ENCODE measurements around the gene PFN2.
"Not testable (repeated sequence)": the region's sequence is repeated elsewhere in the genome, so short reads cannot be mapped to it uniquely, and the experiment has no call there.

PFN2 gene

GRCh38 chr3:149992416-149993058 is 21.8 kb upstream of the PFN2 start:
- H4K20me1 ChIP-seq, result no peaks in the 10 kb centered on the region
- H3K4me1 ChIP-seq, result no peaks in the 10 kb centered on the region
- no peak overlapping the region for H3K4me2 ChIP-seq
- H3K36me3 ChIP-seq, result 0 out of 22 replicates have a peak, but pooled peaks cover 0 to 5% (median 0%) of the 10 kb centered on the region in 11 experiments
- TF ChIP-seq Cebpa-rat (IDR thresholded peaks at IDR 0.05), result no peak
- H3K9me3 ChIP-seq (replicated peaks in 1 of 11), result peaks cover 25 to 38% (median 28%) of the 10 kb centered on the region in 11 experiments
- no peak overlapping the region for H3K9ac ChIP-seq
- H3K27ac ChIP-seq, result no peak overlapping the region
- H3K4me3 ChIP-seq, result no peak overlapping the region
- H3K27me3 ChIP-seq, result no peaks in the 10 kb centered on the region

DNA sequence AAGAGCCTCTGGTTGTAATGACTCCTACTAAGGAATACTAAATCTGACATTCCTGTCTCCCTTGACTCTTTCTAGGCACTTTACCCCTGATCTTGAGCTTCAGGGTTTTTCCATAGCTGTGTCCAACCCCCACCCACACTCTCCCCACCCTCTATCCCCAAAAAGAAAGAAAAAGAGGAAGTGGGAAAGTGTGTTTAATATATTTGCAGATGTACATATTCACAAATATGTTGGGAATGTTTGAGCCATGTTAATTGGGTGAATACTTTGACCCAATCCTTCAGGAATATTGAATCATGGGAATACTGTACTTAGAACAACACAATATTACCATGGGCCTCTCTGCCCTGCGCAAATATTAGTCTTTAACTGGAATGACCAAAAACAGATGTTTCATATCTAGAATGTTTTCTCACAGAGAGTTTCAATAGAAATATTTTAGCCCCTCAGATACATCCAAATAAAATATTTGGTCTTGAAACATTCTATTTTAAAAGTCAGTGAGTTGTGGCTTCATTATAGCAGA is 19.8 kb upstream of the PFN2 start:
- Histone ChIP-seq H3K9me3 (replicated peaks in 1 of 11) (peaks cover 24 to 32% (median 26%) of the 10 kb centered on the region in 11 experiments), H3K4me3 (no peak overlapping the region), H3K9ac (no peak overlapping the region), H3K4me1 (no peaks in the 10 kb centered on the region), H3K4me2 (no peak overlapping the region), H3K27ac (no peak overlapping the region), H3K27me3 (no peaks in the 10 kb centered on the region), H3K36me3 (0 out of 22 replicates have a peak, but pooled peaks cover 0 to 5% (median 0%) of the 10 kb centered on the region in 11 experiments), H4K20me1 (no peaks in the 10 kb centered on the region)
- no peak for TF ChIP-seq Cebpa-rat (IDR thresholded peaks at IDR 0.05)

DNA sequence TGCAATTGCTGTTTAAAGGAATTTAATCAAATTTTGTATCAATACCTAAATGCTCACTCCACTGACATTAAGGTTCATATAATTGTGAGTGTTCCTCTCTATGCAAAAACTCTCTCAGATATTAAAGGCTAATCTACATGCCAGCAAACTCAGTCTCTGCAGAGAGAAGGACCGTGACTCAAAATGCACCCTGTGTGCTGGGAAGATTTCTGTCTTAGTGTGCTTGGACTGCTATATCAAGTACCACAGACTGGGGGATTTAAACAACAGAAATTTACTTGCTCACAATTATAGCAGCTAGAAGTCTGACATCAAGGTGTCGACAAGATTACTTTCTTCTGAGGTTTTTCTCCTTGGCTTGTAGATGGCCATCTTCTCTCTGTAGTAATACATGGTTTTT is 18.6 kb upstream of the PFN2 start:
- no peak for TF ChIP-seq Cebpa-rat (IDR thresholded peaks at IDR 0.05)
- Histone ChIP-seq H3K36me3 (no peaks in the 10 kb centered on the region), H3K4me2 (no peak overlapping the region), H3K27me3 (no peaks in the 10 kb centered on the region), H3K9me3 (replicated peaks in 1 of 11) (peaks cover 12 to 21% (median 14%) of the 10 kb centered on the region in 11 experiments), H3K4me3 (no peak overlapping the region), H3K9ac (no peak overlapping the region), H4K20me1 (no peaks in the 10 kb centered on the region), H3K27ac (no peak overlapping the region), H3K4me1 (no peaks in the 10 kb centered on the region)

GRCh38 chr3:149983628-149984027 is 12.9 kb upstream of the PFN2 start:
- no peak overlapping the region for H3K4me3 ChIP-seq
- H3K9ac ChIP-seq, result no peak overlapping the region
- no peaks in the 10 kb centered on the region for H3K27me3 ChIP-seq
- H4K20me1 ChIP-seq, result no peaks in the 10 kb centered on the region
- no peaks in the 10 kb centered on the region for H3K4me1 ChIP-seq
- no peak for TF ChIP-seq Cebpa-rat (IDR thresholded peaks at IDR 0.05)
- H3K27ac ChIP-seq, result no peak overlapping the region
- no peak overlapping the region for H3K4me2 ChIP-seq
- peaks cover 0 to 6% (median 0%) of the 10 kb centered on the region in 11 experiments; a peak in 2 of 22 replicates for H3K9me3 ChIP-seq (replicated peaks in 1 of 11)
- H3K36me3 ChIP-seq, result no peaks in the 10 kb centered on the region; a peak in 1 of 22 replicates

GRCh38 chr3:149983053-149983452 is 12.4 kb upstream of the PFN2 start:
- H3K36me3 ChIP-seq; H3K9ac ChIP-seq; H4K20me1 ChIP-seq; H3K9me3 ChIP-seq (replicated peaks in 1 of 11); H3K4me1 ChIP-seq; H3K4me3 ChIP-seq; H3K27ac ChIP-seq; H3K27me3 ChIP-seq; H3K4me2 ChIP-seq: not testable (repeated sequence)

- not testable (repeated sequence) for H4K20me1 ChIP-seq; H3K4me3 ChIP-seq; H3K27ac ChIP-seq; H3K4me1 ChIP-seq; H3K9me3 ChIP-seq (replicated peaks in 1 of 11); H3K9ac ChIP-seq; H3K4me2 ChIP-seq; H3K36me3 ChIP-seq; H3K27me3 ChIP-seq
These were observed 11.3 kb upstream of the PFN2 start for GRCh38 chr3:149981979-149982378.

DNA sequence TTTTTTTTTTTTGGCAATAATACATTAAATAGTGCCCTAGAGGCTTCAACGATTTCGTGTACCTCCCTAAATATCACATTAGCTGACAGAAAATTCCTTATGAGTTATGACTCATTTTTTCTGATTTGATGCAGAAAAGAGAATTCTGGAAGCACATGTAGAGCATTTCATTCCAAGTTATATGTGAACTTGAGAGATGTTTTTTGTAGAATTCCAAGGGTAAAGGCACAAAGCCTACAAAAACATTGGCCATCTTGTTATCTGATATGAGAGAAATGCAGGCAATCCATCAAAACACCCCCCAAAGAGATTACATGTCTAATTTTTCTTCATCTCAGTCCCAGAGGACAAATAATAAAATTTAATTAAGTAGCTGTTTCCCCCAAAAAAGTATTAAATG is 6.7 kb upstream of the PFN2 start:
- Histone ChIP-seq H3K27me3 (peaks cover 0 to 1% (median 0%) of the 10 kb centered on the region in 11 experiments; a peak in 3 of 22 replicates), H3K4me3 (no peak overlapping the region), H3K4me1 (peaks cover 0 to under 1% (median 0%) of the 10 kb centered on the region in 10 experiments; a peak in 2 of 20 replicates), H3K4me2 (no peak overlapping the region), H3K27ac (no peak overlapping the region), H4K20me1 (no peaks in the 10 kb centered on the region), H3K9me3 (replicated peaks in 1 of 11) (peaks cover 0 to 6% (median 0%) of the 10 kb centered on the region in 11 experiments; a peak in 2 of 22 replicates), H3K36me3 (no peaks in the 10 kb centered on the region; a peak in 1 of 22 replicates), H3K9ac (no peak overlapping the region)
- TF ChIP-seq Cebpa-rat (IDR thresholded peaks at IDR 0.05), result no peak

DNA sequence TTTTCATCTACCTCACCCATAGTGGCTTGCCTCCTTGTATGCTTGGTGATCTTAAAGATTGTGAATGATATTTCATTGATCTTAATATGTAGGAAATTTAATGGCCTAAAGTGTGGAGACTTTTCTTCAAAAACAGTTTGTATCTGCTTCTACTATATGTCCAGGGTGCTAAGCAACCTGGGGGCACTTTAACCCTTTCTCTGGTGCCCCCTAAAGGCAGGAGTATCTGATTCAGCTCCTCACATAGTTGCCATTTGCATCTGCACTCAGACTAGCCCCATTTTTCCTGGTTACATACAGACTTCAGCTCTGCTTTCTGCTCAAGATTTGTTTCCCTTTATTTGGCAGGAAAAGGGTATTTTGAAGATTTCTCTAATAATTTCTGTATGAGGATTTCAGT is 5.2 kb upstream of the PFN2 start:
- no peak overlapping the region for H3K9ac ChIP-seq
- TF ChIP-seq Cebpa-rat (IDR thresholded peaks at IDR 0.05), result no peak
- H4K20me1 ChIP-seq, result peaks cover 0 to 6% (median 0%) of the 10 kb centered on the region in 11 experiments; a peak in 1 of 22 replicates
- no peak overlapping the region for H3K4me2 ChIP-seq
- no peak overlapping the region for H3K27ac ChIP-seq
- H3K27me3 ChIP-seq, result peaks cover 0 to 16% (median 7%) of the 10 kb centered on the region in 11 experiments; a peak in 11 of 22 replicates
- H3K9me3 ChIP-seq (replicated peaks in 1 of 11), result peaks cover 0 to 6% (median 0%) of the 10 kb centered on the region in 11 experiments; a peak in 2 of 22 replicates
- no peaks in the 10 kb centered on the region; a peak in 1 of 22 replicates for H3K36me3 ChIP-seq
- H3K4me3 ChIP-seq, result no peak overlapping the region
- H3K4me1 ChIP-seq, result peaks cover 0 to 10% (median 6%) of the 10 kb centered on the region in 10 experiments; a peak in 11 of 20 replicates

DNA sequence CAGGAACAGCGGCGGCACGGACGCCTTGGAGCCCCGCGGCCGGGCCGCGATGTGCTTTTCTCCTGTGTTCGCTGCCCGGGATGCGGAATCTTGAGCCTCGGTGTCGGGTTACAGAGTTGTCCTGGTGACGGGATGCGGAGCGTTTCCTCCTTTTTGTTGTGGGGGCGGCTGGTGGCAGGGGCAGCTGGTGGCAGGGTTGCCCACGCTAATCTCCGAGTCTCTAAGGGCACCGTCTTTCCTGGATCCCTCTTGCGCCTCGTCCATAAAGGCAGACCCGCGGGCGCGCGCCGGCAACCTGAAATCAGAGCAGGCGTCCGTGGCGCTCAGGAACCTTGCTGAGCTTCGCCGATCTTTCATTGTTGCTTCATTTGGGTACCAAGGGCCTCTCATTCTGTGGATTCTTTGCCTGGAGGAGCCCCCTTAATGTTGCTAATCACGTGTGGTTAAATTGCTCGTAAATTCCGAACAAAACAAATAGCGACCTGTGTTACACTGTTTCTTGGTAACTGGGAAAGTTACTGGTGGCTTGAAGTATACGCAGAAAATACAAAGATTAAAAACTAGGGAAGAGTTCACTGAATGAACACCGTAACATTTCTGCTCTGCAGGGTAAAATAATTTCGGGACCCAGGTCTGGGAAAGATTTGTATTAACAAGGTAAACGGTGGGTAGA is 844 bp upstream of the PFN2 start:
- Histone ChIP-seq H3K9me3 (replicated peaks in 1 of 11) (no peaks in the 10 kb centered on the region; a peak in 1 of 22 replicates), H3K4me2 (peak overlapping the region; percentile 77 to 99 (median 85)), H3K27ac (peak overlapping the region in 10 of 11 experiments; percentile 14 to 85 (median 78); a peak in 18 of 22 replicates), H3K27me3 (peaks cover 0 to 19% (median 7%) of the 10 kb centered on the region in 11 experiments; a peak in 11 of 22 replicates), H3K4me3 (peak overlapping the region; percentile 73 to 93 (median 88)), H4K20me1 (peaks cover 0 to 45% (median 9%) of the 10 kb centered on the region in 11 experiments; a peak in 13 of 22 replicates), H3K36me3 (peaks cover 0 to 10% (median 0%) of the 10 kb centered on the region in 11 experiments; a peak in 4 of 22 replicates), H3K9ac (peak overlapping the region; percentile 66 to 89 (median 81)), H3K4me1 (peaks cover 7 to 30% (median 20%) of the 10 kb centered on the region in 10 experiments; a peak in 19 of 20 replicates)
- no peak for TF ChIP-seq Cebpa-rat (IDR thresholded peaks at IDR 0.05)

Data from BLaER1 treated with 17β-estradiol and CSF1 and Interleukin-3, amounts not matched to agents 10 nM and 100 nM (cell line).